ENCODE data around the gene RBM4.

The RBM4 gene

DNA sequence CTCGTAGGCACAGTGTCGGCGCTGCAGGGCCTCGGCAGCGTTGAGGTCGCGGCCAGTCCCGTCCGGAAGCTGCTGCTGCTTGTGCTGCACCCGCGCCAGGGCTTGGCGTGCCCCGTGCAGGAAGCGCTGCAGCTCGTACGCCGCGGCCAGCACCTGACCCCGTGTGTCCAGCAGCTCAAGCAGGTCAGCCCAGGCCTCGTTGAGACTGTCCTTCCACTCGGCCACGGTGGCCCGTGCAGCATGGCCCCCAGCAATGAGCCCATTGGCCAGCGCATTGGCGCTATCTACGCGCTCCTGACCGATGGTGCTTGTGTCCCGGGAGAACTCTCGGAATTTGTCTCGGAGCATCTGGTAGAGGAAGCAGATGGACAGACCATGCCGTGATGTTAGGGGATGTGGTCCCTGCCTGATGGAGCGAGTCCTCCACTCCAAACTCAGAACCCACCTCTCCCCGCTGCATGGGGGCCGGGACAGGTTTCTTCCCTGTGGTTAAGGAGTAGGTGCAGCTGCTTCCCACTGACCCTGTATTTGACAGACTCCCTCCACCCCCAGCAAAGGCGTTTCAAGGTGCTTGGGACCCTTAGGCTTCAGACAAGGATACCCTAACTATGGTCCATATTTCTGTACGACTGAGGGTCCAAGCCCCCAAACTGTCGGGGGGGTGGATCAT lies 52.9 kb downstream of the RBM4 start:
- no peak for DNase-seq (ENCODE audit: low spot score)

DNA sequence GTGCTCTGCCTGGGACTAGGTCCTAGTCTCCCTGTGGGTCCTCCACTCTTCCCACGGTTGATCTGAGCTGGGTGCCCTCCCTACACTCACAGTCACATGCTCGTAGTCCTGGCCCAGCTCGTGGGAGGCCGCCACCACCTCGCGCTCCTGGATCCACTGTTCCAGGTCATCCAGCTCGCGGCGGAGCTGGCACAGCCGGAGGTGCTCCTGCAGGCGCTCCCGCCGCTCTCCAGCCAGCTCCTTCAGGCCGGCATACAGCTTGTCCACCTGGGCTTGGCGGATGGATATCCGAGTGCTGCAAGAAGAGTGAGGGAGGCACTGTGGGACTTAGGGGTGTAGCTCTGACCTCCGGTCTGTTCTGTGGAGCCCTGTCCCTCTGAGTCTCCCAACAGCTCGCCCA lies 53.9 kb downstream of the RBM4 start:
- no peak for DNase-seq (ENCODE audit: low spot score)

DNA sequence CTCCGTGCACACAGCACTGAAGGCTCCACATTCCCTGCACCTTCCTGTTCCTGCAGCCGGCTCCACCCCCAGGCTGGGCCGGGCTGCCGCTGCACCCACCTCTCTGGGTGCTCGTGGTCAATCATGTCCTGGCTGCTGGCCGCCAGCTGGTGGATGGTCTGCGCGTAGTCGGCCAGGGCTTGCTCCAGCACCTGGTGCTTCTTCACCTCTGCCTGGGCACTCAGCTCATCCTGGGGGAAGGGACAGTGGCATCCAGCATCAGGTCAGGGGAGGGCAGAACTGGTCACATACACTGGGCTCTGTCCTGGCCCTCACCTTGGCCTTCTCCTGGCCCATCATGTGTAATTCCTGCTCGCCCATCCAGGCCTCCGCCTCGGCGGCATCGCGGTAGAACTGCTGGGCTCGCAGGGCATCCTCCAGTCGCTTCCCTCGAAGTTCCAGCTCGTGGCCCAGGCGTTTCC lies 54.4 kb downstream of the RBM4 start:
- DNase-seq (ENCODE audit: low spot score) = no peak

DNA sequence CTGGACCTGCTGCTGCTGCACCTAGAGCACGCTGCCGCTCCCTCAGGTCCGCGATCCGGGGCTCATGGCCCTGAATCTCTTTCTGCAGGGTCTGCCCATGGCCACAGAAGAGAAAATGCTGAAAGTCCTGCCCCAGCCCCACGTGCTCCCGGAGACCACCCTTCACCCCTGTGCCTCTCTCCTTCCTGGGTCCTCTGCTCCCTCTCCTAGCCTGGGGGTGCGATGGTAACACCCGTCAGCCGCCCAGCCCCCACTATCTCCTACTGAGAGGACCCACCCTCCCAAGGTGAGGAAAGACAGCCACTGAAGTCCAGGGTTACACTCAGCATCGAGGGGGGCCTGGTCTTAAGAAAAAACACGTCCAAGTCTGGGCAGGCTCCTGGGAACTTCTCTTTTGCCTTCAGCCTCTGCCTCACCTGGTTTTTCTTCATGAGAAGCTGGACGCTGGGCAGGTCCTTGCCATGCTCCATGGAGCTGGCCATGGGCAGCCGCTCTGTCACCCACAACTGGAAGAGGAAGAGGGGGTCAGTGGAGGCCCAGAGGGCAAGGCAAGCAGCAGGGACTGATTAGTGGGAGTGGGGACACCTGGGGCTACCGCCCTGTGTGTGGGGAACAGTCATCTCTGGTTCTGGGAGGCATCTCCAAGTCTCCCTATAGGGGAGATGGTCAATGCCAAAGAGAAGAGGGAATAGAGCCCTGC lies 55.0 kb downstream of the RBM4 start:
- no peak for DNase-seq (ENCODE audit: low spot score)

DNA sequence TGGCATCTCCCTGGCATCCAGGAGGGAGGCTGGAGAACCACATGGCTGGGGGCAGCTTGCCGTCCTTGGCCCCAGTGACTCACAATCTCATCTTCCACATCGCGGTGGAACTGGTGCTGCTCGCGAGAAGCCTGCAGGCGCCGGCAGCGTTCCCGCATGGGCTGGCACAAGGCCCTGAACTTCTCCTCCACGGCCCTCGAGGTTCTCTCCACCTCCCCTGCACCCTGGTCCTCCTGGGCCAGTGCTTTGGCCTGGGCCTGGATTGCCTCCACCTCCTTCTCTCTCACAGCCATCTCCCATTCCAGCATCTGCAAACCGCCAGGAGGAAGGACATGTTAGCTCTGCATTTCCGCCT lies 55.5 kb downstream of the RBM4 start:
- no peak for DNase-seq (ENCODE audit: low spot score)

DNA sequence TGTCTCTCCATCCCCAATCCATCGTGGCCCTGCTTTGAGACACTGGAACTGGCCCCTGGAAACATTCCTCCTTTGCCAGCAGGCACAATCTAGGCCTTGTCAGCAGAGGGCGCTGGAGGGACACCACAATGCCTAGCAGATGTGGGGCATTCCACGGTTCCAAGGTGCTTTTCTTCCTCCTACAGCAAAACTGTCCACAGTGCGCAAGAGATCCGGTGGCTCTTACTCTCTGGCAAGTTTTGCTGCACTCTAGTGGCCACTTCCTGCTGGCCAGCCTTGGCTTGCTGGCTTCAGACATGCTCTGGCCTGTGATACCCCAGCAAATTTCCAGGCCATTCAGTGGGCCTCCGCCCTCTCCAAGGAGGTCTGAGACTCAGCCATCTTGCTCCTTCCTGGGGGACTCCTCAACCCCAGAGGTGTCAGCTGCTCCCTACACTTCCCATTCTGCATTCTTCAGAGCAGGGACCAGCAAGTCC lies 56.3 kb downstream of the RBM4 start:
- peak; percentile 82 for DNase-seq (ENCODE audit: low spot score)

Data from CD4-positive, alpha-beta T cell treated with Interleukin-15 for 4 hours (primary cell).